HCT116 (cell line): ENCODE data around the gene COBLL1.

Source experiments
- CTCF ChIP-seq, 3 experiments: fragments of 200-600 bp in 1 of 3; sonication (generic) in 1 of 3; IDR thresholded peaks in 2 of 3; conservative IDR thresholded peaks in 1 of 3; 2 replicates each; pipeline ENCODE4 v1.5.1; 2012 to 2017; ENCODE audit warnings: low read depth in 2 of 3, low read length in 2 of 3, antibody characterized with exemption in 1 of 3, borderline replicate concordance in 1 of 3, control low read depth in 1 of 3, mild to moderate bottlenecking in 1 of 3, mixed read lengths in 1 of 3, mixed run types in 1 of 3, moderate library complexity in 1 of 3; ENCODE audit not compliant: insufficient read depth in 1 of 3
- ELF1 ChIP-seq: IDR thresholded peaks from 2 replicates; pipeline ENCODE4 v1.6.1; 2012; ENCODE audit warnings: low read depth, borderline replicate concordance
- EZH2phosphoT487 ChIP-seq: fragments of 200-600 bp; IDR thresholded peaks from 2 replicates; pipeline ENCODE4 v1.6.1; 2018; ENCODE audit warnings: antibody characterized with exemption, borderline replicate concordance
- JUND ChIP-seq: IDR thresholded peaks from 2 replicates; pipeline ENCODE4 v1.6.1; 2012
- POLR2A ChIP-seq: IDR thresholded peaks from 2 replicates; pipeline ENCODE4 v1.7.0; 2011; ENCODE audit warnings: borderline replicate concordance; ENCODE audit not compliant: insufficient read depth, insufficient read length; ENCODE audit errors: extremely low read depth
- POLR2AphosphoS5 ChIP-seq: IDR thresholded peaks from 2 replicates; pipeline ENCODE4 v1.6.1; 2011; ENCODE audit warnings: mild to moderate bottlenecking, low read depth, low read length, moderate library complexity
- YY1 ChIP-seq: IDR thresholded peaks from 2 replicates; pipeline ENCODE4 v1.6.1; 2011; ENCODE audit warnings: low read length, low read depth, moderate library complexity, mild to moderate bottlenecking; ENCODE audit not compliant: insufficient replicate concordance; ENCODE audit errors: extremely low read depth
- ZBTB33 ChIP-seq: IDR thresholded peaks from 2 replicates; pipeline ENCODE4 v1.6.1; 2011; ENCODE audit warnings: mild to moderate bottlenecking, low read length, moderate library complexity; ENCODE audit not compliant: insufficient replicate concordance; ENCODE audit errors: extremely low read depth

DNA sequence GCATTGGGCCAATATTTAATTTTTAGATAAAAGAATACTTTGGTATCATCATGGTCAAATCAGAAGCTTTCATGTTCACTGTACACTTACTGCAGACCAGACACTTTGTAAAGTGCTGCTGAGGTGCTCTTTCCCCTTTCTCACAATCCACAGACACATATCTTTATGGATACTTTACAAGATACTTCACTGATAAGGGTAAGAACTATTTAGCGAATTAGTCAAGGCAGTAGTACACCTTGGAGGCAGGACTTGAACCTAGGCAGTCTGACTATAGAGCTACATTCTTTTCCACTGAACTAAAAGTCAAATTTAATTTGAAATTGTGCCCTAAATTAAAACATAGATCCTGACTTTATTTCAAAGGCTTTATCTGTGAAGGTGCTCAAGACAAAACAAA is 60.2 kb downstream of the COBLL1 start:
- no peak for TF ChIP-seq EZH2phosphoT487
- TF ChIP-seq CTCF (IDR thresholded peaks at IDR 0.05 in 2 of 3, conservative IDR thresholded peaks at IDR 0.05 in 1 of 3; ENCODE audit: borderline replicate concordance in 1 of 3, insufficient read depth in 1 of 3, low read depth in 2 of 3, low read length in 2 of 3) = no peak
- no peak for TF ChIP-seq YY1
- no peak for TF ChIP-seq ZBTB33
- no peak for TF ChIP-seq POLR2AphosphoS5
- TF ChIP-seq ELF1 = no peak
- TF ChIP-seq JUND = no peak
- TF ChIP-seq POLR2A = no peak
